GM18502 (cell line): ENCODE results near the gene HCRT.
"Not testable (repeated sequence)": the region's sequence is repeated elsewhere in the genome, so short reads cannot be mapped to it uniquely, and the experiment has no call there.

Source experiments
- ATAC-seq: cut with Tn5 transposase; IDR thresholded peaks from one replicate; pipeline ENCODE4 v1.9.1; 2021; ENCODE audit warnings: mild to moderate bottlenecking; ENCODE audit not compliant: unreplicated experiment, poor library complexity

Gene HCRT

GRCh38 chr17:42199416-42200011, 14.3 kb upstream of the HCRT start:
- ATAC-seq: no peak

GRCh38 chr17:42198897-42199296, 13.6 kb upstream of the HCRT start:
- no peak for ATAC-seq

- ATAC-seq: no peak
Measured at GRCh38 chr17:42197564-42198156, 12.4 kb upstream of the HCRT start.

GRCh38 chr17:42193969-42194899, 9.0 kb upstream of the HCRT start, which contains the start of gene GHDC:
TSS of gene GHDC (minus strand) at chr17:42194494. CDS start at chr17:42193581, 913 bp downstream.
- ATAC-seq: peak; percentile 82

- no peak for ATAC-seq
Measured at GRCh38 chr17:42193216-42193968, 8.1 kb upstream of the HCRT start.

- ATAC-seq: no peak
Measured at GRCh38 chr17:42192189-42193126, 7.2 kb upstream of the HCRT start.

GRCh38 chr17:42191275-42191608, 6.0 kb upstream of the HCRT start:
- ATAC-seq: no peak

- ATAC-seq: no peak
Measured at GRCh38 chr17:42190491-42191274, 5.4 kb upstream of the HCRT start.

GRCh38 chr17:42189651-42189965, 4.4 kb upstream of the HCRT start:
- ATAC-seq: no peak

GRCh38 chr17:42188749-42189650, 3.7 kb upstream of the HCRT start:
- no peak for ATAC-seq

GRCh38 chr17:42187833-42188232, 2.6 kb upstream of the HCRT start:
- ATAC-seq: no peak

- not testable (repeated sequence) for ATAC-seq
Measured at GRCh38 chr17:42186191-42186590, 939 bp upstream of the HCRT start.

- ATAC-seq: no peak
Measured at GRCh38 chr17:42185621-42185930, 324 bp upstream of the HCRT start.

GRCh38 chr17:42183741-42184711, 1.2 kb downstream of the HCRT start:
- ATAC-seq: peak; percentile 76

GRCh38 chr17:42182927-42183734, 2.1 kb downstream of the HCRT start:
- no peak for ATAC-seq

- ATAC-seq: no peak
Measured at GRCh38 chr17:42181851-42182207, 3.4 kb downstream of the HCRT start.
